HG02840 (cell line): ENCODE data around the gene BTN1A1.
"Not testable (repeated sequence)": the region's sequence is repeated elsewhere in the genome, so short reads cannot be mapped to it uniquely, and the experiment has no call there.

Source experiments
- ATAC-seq: cut with Tn5 transposase; IDR thresholded peaks from one replicate; pipeline ENCODE4 v1.9.1; 2021; ENCODE audit warnings: mild to moderate bottlenecking, moderate library complexity, moderate number of reproducible peaks; ENCODE audit not compliant: unreplicated experiment, low FRiP score

BTN1A1 gene

DNA sequence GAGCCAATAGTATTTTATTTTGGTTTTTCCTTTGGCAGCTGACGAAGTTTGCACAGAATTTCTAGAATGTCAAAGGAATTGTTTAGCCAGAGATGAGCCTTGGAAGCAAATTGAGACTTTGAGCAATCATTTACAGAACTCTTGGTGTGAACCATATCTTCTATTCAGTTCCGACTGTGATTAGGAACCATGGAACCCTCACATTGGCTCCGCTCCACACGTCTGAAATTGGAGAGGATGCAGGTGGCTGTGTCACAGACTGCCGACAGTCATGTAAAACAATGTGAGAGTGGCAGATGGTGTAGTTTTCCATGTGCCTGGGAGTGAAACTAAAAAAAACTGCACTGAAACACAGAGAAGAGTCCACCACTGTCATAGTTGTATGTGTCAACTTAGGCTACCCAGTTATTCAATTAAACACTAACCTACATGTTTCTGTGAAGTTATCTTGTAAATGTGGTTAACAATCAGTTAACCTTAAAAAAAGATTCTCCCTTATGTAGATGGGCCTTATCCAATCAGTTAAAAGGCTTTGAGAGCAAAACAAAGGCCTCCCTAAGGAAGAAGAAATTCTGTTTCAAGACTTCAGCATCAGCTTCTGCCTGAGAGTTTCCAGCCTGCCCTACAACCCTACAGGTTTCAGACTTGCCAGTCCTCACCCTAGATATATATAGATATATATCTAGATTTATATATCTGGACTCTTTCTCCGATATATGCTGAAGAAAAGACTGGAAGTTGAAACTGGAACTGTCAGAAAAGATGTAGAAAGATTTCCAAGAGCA lies 34.8 kb downstream of the BTN1A1 start:
- no peak for ATAC-seq

DNA sequence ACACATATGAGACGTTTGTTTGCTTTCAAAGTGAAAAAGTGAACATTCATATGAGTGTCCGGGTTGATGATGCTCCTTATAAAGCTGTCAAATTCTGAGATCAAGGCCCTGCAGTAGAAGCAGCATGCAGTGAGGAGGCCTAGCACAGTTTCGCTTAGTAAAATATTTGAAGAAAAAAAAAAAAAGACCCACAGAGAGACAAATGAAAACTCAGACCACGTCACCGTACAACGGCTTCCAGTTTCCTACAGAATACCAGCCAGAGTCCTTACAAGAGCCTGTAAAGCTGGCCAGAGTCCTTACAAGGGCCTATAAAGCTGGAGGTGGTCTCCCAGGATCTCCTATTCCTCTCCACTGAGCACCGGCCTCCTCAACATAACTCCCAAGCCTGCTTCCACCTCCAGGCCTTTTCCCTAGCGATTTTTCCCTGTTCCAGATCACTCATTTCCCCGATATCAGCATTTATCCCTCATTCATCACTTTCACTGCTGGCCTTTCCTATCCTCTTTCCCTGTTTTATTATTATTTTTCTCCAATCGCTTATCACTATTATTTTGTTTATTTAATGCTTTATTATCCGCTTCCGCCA lies 36.6 kb downstream of the BTN1A1 start:
- ATAC-seq = no peak

DNA sequence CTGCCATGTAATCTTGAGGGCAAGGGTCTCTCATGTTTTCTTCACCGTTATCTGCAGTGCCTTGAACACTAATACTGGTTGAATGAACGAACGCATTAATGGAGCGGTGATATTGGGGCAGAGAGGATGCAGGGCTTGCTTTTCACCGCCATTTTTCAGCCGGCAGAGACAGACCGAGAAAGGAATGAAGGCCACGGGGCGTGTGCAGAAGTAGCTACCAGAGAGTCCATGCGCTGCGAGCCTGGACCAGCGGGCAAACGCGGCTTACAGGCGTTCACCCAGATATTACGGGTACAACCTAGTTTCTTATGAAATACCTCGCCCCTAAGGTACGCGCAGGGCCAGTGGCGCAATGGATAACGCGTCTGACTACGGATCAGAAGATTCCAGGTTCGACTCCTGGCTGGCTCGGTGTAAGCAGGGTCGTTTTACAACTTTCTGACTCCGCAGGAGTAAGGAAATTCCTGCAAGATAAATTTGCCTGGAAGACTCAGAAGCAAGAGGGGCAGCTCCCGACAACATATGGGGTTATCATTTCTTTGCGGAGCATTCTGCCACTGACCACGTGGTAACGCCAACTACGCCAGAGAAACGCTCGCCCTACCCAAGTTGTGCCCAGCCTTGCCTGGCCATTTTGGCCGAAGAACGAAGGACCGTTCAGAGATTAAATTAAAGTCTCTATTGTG lies 37.2 kb downstream of the BTN1A1 start:
- ATAC-seq = peak; percentile 40

DNA sequence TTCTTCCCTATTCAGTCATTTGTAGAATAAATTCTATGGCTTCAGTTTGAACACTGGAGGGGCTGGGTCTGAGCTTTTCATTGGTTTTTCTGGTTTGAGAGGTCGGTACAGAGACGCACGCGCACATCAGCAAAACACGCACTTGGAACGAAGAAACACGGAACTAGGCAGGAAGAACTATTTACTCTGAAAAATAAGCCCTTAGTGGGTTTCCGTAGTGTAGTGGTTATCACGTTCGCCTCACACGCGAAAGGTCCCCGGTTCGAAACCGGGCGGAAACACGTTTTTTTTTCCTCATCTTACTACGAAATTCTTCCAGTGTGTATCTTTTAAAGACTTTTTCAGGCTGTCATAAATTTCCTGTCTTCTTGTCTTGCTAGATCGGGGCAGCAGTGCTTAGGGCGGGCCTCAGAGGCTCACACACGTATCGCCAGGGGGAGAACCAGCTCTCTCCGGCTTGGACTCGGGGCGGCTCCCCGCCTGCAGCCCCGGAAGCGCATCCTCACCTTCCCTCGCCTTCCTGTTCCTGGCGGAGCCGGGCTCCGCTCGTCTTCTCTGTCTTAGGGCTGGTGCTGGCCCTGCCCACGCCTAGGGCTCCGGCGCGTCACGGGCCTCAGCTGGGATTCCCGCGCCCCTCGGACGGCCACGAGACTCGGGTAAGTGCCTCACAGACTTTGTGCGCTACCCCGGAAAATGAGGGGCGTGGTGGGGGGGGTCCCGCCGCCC lies 37.9 kb downstream of the BTN1A1 start, which contains the start of gene HMGN4:
HMGN4 (plus strand) TSS at position 521 of the 726 bp plus-strand sequence. CDS start 6,841 bp downstream, outside the sequence.
- peak; percentile 57 for ATAC-seq

DNA sequence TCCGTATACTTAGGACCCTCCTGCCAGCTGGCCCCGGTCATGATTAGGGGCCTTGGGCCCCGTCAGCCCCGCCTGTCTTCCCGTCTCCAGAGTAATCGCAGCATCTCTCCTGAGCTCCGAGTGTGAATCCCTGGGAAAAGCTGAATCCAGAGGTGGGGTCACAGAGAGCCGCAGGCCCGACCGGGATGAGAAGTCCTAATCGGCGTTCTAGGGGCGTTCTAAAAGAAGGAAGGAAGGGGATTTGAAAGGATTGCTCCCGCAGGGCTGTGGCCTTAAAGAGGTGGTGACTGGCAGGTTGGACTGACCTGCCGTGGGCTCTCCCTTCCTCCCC lies 38.4 kb downstream of the BTN1A1 start:
- ATAC-seq = no peak

DNA sequence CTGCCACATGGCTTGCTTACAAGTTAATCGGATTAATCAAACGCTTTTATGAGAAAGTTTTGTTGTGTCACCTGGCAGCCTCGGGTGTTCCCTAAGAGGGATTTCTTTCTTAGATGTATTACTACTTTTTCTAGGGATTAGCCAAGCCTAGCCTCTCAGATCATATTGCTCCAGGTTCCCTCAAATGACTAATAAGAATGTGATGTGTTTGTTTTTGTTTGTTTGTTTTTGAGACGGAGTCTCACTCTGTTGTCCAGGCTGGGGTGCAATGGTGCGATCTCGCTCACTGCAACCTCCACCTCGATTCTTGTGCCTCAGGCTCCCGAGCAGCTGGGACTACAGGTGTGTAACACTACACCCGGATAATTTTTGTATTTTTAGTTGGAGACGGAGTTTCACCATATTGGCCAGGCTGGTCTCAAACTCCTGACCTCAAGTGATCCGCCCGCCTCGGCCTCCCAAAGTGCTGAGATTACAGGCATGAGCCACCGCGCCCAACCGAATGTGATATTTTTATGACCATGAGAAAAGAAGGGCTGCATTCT lies 39.0 kb downstream of the BTN1A1 start:
- ATAC-seq = no peak

DNA sequence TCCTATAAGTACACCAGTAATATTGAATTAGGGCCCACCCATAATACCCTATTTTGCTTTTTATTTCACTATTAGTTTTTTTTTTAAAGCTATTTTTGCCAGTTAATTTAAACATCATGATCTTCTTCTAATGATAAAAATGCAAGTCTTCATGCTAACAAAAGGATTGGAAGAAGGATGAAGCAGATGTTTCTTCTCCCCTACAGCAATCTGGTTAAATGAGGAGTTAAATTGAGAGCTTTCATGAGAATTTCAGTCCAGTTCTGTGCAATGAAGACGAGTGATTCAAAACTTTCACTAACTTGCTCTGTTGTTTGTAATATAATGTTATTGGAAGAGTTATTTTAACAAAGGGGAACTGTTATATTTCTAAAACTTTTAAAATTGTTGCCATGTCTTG lies 41.5 kb downstream of the BTN1A1 start:
- no peak for ATAC-seq

DNA sequence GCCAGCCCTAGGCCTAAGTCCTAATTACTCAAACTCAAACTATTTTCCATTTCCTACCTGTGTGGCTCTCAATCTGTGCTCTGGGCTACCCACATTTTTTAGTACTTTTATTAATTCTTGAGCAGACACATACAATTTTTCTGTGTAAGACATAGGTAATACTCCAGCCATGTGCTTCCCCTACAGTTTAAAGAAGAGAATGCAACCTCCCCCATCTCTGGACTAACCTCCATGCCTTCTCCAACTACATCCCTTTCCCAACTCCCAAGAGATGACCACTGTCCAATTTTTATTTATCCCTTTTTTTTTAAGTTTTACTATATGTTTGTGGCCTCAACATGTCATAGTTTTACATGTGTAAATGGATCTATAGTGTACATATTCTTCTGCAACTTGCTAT lies 43.9 kb downstream of the BTN1A1 start:
- no peak for ATAC-seq

DNA sequence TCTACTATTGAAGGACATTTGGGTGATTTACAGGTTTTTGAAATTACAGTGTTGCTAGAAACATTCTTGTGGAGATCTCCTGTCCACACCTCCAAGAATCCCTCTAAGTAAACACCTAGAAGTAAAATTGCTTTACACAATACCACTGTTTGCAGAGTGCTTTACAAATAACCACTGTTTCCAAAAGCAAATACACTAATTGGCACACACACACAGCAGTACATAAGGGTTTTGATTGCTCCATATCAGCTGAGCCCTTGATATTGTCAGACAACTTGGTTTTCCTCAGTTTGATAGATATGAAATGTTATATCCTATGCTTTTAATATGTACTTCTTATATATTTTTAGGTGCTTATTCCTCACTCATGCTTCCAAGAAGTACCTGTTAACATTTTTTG lies 44.4 kb downstream of the BTN1A1 start:
- no peak for ATAC-seq

DNA sequence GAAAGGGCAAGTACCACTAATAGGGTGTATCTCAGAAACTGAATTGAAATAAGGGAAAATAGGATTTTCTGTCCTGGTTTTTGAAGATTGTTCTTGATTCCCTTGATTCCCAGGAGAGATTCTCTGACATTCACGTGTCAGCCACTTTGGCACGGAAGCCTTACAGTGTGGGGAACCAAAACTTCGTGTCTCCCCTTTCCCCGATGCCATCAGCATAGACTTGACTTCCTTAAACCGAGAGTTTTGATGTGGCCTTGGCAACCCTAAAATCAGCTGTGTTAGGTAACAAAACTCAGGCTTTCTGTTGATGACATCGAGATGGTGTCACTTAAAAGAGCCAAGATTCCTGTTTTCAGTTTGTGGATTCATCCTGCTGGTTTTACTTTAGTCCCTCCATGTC lies 45.5 kb downstream of the BTN1A1 start:
- no peak for ATAC-seq

DNA sequence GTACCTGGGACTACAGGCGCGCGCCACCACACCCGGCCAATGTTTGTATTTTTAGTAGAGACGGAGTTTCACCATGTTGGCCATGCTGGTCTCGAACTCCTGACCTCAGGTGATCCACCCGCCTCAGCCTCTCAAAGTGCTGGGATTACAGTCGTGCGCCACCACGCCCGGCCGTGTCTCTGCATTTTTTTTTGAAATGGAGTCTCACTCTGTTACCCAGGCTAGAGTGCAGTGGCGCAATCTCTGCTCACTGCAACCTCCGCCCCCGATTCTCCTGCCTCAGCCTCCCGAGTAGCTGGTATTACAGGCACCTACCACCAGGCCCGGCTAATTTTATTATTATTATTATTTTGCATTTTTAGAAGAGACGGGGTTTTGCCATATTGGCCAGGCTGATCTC lies 47.3 kb downstream of the BTN1A1 start:
- ATAC-seq = not testable (repeated sequence)

DNA sequence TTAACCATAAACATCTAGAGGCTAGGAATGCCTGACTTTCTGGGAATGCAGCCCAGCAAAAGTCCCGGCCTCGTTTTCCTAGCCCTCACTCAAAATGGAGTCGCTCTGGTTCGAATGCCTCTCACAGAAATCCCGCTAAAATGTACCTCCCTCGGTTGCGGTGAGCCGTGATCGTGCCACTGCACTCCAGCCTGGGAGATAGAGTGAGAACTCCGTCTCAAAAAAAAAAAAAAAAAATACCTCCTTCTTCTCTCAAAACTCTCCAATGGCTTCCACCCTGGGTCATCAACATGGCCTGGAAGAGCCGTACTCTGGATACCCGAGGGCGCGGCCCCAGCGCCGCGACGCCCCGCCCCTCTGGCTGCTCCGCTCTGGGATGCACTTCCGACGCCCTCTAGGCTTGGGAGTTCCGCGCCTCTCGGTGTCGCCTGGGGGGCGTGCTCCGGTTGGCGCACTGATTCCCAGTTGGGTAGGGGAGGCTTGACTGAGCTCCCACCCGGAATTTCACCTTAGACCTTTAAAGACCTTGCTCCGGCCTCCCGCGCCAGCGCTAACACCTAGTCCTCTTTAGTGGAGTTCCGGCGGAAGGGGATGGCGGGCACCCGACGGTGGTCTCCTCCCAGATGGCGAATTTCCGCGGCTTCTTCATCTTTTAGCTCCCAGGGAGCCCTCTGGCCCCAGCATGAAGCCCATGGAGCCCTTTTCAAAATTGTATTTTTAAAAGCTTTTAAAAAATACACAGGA lies 50.3 kb downstream of the BTN1A1 start:
- ATAC-seq = no peak

DNA sequence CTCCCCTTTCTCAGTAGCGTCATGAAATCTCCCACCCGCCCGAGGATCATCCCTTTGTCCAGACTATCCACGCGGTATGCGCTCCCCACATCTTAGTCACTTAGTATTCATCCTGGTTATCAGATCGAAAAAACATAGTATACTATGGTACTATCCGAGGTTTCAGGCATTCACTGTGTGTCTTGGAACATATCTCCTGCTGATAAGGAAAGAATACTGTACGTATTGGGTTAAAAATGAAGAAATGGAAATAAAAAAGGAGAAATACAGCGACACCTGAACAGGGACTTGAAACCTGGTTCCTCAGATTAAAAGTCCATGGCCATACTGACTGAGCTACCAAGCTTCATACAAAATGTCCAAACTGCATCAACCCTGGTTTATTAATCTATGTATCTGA lies 52.1 kb downstream of the BTN1A1 start:
- ATAC-seq = no peak

DNA sequence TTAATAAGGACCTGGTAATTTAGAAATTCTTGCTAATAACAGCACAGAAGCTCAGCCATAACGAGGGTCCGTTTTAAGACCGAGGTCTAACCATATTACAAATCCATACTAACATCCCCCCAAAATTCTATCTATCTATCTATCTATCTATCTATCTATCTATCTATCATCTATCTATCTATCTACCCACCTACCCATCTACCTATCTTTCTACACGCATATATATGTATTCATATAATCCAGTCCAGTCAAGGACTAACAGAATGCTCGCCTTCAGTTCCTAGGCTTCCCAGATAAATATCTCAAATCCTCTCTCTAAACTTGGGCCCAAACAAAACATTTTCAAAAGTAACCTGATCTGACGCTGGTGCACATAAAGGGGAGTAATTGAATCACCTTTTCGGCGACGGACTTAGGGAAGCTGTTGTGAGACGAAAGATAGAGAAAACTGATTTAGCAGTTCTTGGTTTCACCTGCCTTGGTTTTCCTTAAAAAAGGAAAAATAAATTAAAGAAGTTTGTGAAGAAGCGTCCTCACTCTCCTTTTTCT lies 52.6 kb downstream of the BTN1A1 start:
- no peak for ATAC-seq

DNA sequence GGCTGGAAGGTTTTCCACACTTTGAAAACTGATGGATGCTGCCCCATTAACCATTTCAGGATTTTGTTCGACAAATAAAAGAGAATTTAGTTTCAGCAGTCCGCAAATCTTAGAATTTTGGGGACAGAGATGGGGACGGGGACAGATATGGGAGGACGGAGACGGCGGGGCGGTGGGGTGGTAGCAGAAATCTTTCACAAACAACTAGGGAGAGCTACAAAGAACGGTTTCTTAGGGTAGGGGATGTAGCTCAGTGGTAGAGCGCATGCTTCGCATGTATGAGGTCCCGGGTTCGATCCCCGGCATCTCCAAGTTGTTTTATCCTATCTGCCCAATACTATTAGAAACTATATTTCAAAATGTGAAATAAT lies 53.1 kb downstream of the BTN1A1 start:
- ATAC-seq = peak; percentile 34

DNA sequence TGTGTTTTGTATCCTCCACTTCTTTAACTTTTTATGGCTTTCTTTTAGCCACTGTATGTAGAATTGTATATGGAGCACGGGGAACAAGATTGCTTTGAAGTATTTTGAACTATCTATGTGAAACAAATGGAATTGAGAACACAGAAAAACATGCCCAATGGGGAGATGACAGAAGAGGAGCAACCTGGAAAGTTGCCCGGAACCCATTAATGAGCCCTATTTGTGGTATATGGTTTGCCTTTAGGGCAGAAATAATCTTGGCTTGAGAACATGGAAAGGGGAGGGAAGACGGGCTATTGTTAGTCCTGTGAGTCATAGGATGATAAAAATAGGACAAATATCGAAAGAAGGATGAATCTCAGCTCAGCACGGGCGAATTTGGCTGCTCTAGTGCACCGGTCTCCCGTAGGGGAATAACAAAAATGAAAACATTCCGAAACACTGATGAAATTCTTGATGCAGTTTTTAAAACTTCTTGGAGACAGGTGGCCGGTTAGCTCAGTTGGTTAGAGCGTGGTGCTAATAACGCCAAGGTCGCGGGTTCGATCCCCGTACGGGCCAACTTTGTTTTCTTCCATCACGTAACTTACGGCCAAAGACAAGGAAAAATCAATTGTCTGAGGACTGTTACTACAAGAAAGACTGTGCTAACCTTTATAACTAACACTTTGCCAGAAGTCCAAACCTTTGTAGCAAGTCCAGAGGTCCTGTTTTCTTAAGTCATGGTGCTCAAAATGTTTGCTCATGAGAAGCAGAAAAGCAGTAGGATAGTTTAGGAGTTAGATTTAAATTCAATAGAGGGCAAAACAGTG lies 53.7 kb downstream of the BTN1A1 start:
- peak; percentile 39 for ATAC-seq

DNA sequence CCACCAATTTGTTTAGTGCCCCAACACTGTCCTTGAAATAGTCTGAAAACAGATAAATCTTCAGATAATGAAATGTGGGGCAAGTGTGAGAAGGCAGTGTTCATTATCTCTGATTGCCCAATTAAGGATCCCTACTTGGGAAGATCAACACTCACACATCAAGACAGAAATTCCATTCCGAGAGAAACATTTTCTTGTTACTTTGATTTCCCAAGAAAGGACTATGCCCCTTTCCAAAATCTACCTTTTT lies 54.3 kb downstream of the BTN1A1 start:
- no peak for ATAC-seq

DNA sequence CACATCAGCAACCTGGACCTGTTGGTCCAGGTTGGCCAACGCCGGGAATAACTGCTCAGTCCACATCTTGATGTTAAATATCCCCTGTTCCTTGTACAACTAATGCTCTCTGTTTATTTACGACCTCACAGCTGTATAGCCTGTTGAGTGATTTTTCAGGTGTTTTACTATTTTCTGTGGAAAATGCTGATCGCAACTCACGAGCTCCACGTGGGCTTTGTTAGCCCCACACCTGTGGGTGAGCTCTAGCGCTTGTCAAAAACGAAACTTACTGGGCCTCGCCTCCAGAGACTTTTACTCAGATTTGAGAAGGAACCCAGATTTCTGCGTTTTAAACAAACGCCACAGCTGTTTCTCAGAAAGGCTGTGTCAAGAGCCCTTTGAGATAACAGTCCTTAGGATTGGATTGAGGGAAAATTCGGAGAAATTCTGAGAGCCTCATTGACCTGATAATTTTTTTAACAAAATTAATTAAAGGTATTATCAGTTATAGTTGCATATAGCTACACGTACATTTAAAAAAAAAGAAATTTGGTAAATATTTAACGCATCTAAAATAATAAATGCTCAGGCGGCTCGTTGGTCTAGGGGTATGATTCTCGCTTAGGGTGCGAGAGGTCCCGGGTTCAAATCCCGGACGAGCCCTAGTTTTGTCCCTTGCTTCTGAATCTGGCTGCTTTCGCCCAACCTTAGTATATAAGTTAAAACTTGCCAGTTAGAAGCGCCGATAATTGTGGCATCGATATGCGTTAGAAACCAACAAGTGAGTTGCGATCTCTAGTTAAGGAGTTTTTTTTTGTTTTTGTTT lies 54.8 kb downstream of the BTN1A1 start:
- no peak for ATAC-seq
